NCI-H460 (cell line): Measurements from ENCODE around the gene ATF1. TPM values are rescaled to one million over a fixed set of nuclear protein-coding genes. Genes with fewer than 3 reads are reported as not detected.
"Not testable (repeated sequence)": the region's sequence is repeated elsewhere in the genome, so short reads cannot be mapped to it uniquely, and the experiment has no call there.

ENCODE experiments used
- DNase-seq: peaks from one replicate; pipeline ENCODE4 v3.0.0-alpha.2; 2016; ENCODE audit warnings: low read depth; ENCODE audit errors: extremely low read depth
- total RNA-seq: library from RNA; depleted of rRNA; stranded (reverse); fragments of >200 nt; shearing (Covaris generic); gene quantifications from 2 replicates; pipeline ENCODE4 v1.2.3, GENCODE V29; 2014

The ATF1 gene
- total RNA-seq, 1 experiment from 2014 or later = 71.8 TPM

DNA sequence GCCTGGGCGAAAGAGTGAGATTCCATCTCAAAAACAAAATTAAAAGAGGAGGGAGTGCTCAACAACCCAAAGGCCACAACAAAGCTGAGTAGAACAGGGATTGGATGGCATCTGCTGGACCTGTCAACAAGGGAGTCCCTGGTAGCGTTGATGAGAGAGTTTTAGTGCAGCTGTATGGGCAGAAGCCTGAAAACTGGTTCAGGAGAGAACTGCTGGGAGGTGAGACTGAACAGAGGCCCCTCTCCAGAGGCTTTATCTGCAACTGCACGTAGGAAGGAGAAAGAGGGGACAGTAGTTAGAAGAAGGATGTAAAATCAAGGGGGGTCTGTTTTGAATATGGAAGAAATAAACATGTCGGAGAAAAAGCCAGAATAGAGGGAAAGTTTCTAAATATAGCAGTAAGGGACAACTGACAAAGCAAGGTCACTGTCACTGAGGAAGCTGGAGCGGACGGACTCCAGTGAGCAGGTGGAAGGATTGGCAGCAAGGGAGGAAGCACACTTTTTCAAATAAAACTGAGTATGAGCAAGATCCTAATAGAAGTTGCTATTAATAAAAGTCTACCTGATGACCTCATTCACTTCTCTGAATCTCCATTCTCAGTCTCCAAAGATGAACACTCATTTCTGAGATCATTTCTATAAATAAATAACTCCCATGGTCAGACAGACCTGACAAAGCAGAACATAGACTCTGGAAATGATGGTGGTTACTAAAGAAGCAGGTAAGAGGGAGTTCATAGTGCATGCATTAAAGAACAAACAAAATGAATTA is 11.8 kb upstream of the ATF1 start:
- no peak for DNase-seq

- DNase-seq = no peak
Measured at GRCh38 chr12:50753232-50753769, 10.6 kb upstream of the ATF1 start.

DNA sequence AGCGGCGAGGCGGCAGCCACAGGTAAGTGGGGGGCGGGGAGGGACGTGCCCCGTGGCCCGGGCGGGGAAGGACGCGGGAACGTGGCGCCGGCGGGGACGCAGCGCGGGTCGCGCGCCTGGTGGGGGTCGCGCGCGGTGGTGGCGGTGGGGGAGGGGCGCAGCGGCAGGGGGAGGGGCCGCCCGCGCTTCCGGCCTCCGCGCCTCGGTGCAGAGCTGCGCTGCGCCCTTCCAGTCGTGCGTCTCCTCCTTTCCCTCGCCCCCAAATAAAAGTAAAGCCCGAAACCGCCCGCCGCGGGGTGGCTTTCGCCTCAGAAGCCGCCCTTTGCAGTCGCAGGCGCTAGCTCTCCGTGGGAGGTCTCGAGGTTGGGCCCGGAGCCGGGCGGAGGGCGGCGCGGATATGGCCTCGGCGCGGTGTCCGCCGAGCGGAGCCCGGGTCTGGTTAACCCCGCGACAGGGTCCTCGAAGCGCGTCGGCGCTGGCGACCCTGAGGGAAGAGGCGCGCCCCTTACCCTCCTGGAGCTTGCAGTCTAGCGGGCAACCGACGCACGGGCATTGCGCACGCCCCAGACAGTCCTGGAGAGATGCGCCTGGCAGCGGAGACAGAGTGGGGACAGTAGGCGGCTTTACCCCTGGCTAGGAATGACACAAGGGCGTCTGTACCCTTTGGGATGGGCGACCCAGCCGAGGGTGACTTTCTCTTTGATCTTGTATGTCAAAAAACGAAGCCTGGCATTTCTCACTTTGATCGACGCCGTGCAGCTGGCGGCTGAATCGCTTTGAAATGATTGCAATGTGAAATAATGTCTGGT is 589 bp downstream of the ATF1 start:
- no peak for DNase-seq

- peak; percentile 64 for DNase-seq
Measured at GRCh38 chr12:50765095-50765911, 1.4 kb downstream of the ATF1 start.

DNA sequence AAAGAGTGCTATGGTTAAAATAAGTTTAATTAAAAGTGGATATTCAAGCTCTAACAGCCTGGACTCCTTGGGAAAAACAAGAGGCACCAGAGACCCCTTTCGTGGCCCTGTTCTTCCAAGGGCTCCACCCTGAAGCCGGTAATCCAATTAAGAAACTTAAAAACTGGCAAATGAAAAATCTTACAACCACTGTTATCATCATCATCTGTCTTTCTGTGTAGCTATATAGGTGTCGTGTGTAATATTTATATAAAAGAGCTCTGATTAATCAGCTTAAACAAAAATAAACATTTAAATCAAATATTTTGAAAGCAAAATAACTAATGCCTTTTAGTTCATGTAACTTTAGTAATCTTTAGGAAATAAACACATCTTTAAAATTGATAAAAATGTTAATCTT is 4.5 kb downstream of the ATF1 start:
- no peak for DNase-seq

- DNase-seq = not testable (repeated sequence)
Measured at GRCh38 chr12:50768813-50769212, 4.9 kb downstream of the ATF1 start.

DNA sequence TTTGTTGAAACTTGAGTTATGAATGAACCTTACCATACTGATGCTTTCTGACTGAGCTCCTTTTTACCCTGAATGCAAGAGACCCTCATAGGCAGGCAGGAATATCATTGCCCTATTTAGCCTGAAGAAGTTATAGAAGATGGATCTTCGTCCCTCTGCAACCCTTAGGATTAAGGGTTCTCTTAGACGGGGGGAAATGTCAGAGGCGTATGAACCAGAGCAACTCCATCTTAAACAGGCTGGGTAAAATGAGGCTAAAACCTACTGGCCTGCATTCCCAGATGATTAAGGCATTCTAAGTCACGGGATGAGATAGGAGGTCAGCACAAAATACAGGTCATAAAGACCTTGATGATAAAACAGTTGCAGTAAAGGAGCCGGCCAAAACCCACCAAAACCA is 7.5 kb downstream of the ATF1 start:
- DNase-seq = no peak

DNA sequence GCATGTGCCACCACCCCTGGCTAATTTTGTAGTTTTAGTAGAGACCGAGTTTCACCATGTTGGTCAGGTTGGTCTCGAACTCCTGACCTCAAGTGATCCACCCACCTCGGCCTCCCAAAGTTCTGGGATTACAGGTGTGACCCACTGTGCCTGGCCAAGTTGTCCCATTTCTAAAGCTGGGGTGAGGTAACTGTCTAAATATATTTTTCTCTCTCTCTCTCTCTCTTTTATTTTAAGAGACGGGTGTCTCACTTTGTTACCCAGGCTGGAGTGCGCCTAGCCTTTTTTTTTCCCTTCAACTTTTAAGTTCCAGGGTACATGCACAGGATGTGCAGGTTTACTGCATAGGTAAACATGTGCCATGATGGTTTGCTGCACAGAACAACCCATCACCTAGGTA is 8.6 kb downstream of the ATF1 start:
- DNase-seq = no peak

DNA sequence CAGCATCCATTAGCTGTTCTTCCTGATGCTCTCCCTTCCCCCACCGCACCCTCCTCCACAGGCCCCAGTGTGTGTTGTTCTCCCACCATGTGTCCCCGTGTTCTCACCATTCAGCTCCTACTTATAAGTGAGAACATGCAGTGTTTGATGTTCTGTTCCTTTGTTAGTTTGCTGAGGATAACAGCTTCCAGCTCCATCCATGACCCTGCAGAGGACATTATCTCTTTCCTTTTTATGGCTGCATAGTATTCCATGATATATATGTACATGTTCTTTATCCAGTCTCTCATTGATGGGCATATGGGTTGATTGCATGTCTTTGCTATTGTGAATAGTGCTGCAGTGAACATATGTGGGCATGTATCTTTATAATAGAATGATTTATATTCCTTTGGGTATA is 9.0 kb downstream of the ATF1 start:
- DNase-seq = no peak

GRCh38 chr12:50775251-50775650 is 11.3 kb downstream of the ATF1 start:
- no peak for DNase-seq

GRCh38 chr12:50776749-50777728 is 13.1 kb downstream of the ATF1 start:
- no peak for DNase-seq

GRCh38 chr12:50778663-50779590 is 15.0 kb downstream of the ATF1 start:
- no peak for DNase-seq

DNA sequence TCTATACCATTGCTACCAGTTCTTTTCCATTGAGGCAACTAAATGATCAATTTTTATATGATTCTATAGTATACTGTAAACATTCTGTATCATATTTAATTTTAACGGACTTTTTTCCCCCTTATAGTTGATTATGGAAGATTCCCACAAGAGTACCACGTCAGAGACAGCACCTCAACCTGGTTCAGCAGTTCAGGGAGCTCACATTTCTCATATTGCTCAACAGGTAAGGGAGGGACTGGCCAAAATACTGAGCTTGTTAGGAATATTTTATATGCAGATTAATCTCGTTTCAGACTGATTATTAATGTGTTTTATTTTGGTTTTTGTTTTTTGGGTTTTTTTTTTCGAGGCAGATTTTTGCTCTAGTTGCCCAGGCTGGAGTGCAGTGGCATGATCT is 16.1 kb downstream of the ATF1 start:
- no peak for DNase-seq

DNA sequence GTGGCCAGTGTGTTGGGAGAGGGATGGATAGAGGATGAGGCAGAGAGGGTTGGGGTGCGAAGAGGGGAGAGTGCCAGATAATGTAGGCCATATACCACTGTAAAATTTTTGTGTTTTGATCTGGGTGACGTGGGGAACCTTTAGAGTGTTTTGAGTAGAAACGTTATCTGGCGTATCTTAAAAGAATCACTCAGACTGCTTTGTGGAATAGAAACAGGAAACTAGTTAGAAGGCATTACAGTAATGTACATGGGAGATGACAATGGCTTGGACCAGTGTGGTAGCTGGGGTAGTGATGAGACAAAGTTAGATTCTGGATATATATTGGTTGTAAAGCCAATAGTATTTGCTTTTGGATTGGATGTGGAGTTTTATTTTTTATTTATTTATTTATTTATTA is 20.6 kb downstream of the ATF1 start:
- no peak for DNase-seq

DNA sequence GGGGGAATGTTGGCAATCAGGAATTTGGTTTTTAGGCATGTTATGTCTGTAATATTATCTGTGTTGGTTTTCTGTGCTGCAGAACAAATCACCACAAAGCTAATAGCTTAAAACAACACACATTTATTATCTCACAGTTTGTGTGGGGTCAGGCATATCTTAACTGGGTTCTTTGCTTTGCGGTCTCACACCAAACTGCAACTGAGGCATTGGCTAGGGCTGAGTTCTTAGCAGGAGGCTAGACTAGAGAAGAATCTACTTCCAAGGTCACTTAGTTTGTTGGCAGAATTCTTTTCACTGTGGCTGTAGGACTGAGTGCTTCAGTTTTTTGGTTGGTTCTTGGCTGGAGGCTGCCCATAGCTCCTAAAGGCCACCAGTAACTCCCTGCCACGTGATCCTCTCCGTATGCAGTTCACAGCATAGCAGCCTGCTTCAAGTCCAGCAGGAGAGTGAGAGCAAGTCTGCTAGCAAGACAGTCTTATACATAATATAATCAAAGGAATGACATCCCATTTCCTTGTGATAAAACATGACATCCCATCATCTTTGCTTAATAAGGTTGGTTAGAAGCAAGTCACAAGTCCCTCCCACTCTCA is 21.6 kb downstream of the ATF1 start:
- DNase-seq = no peak

- DNase-seq = peak; percentile 89
Measured at GRCh38 chr12:50786498-50787231, 22.8 kb downstream of the ATF1 start.

DNA sequence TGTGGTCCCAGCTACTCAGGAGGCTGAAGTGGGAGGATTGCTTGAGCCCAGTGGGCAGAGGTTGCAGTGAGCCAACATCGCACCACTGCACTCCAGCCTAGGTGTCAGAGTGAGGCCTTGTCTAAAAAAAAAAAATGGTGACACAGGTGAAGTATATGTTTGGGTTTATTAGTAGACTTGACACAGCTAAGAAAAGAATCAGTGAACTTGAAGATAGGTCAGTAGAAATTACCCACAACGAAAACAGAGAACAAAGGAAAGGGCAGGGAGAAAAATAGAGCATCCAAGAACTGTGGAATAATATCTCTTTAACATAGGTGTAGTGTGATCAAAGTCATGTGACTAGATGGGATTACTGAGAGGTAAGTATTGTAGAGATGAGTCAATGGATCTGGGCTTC is 23.7 kb downstream of the ATF1 start:
- DNase-seq = no peak

GRCh38 chr12:50788561-50788960 is 24.7 kb downstream of the ATF1 start:
- no peak for DNase-seq
